Immature natural killer cell (primary cell): ENCODE results near the gene TRPV5. TPM values are rescaled to one million over a fixed set of nuclear protein-coding genes. Genes with fewer than 3 reads are reported as not detected.

Experiments used
- DNase-seq, 3 donors: peaks; one replicate each; pipeline ENCODE4 v3.0.0; 2022; ENCODE audit warnings: mixed read lengths in 1 of 3
- H3K27ac Mint-ChIP-seq, 6 donors: one replicate each; pipeline ENCODE4 v1.8.0; 2020; ENCODE audit warnings: mixed read lengths in 6 of 6, mild to moderate bottlenecking in 5 of 6, inconsistent platforms in 4 of 6, moderate library complexity in 3 of 6
- H3K27me3 Mint-ChIP-seq, 3 donors: one replicate each; pipeline ENCODE4 v1.8.0; 2020 to 2021; ENCODE audit warnings: low read depth in 3 of 3, mild to moderate bottlenecking in 3 of 3, mixed read lengths in 3 of 3, moderate library complexity in 3 of 3, inconsistent platforms in 1 of 3
- H3K36me3 Mint-ChIP-seq, 3 donors: one replicate each; pipeline ENCODE4 v1.8.0; 2020; ENCODE audit warnings: mixed read lengths in 3 of 3, inconsistent platforms in 2 of 3, mild to moderate bottlenecking in 2 of 3
- H3K4me1 Mint-ChIP-seq, 2 donors: one replicate each; pipeline ENCODE4 v1.8.0; 2020; ENCODE audit warnings: inconsistent platforms in 2 of 2, mild to moderate bottlenecking in 2 of 2, mixed read lengths in 2 of 2, moderate library complexity in 1 of 2
- H3K4me3 Mint-ChIP-seq, 5 donors: one replicate each; pipeline ENCODE4 v1.8.0; 2020; ENCODE audit warnings: mild to moderate bottlenecking in 5 of 5, mixed read lengths in 5 of 5, inconsistent platforms in 3 of 5, moderate library complexity in 3 of 5
- H3K9me3 Mint-ChIP-seq, 6 donors: one replicate each; pipeline ENCODE4 v1.8.0; 2020; ENCODE audit warnings: mild to moderate bottlenecking in 6 of 6, mixed read lengths in 6 of 6, inconsistent platforms in 4 of 6, moderate library complexity in 3 of 6
- polyA plus RNA-seq, 3 donors: library from polyadenylated mRNA; unstranded; fragments of 300-500 nt; fragmentation: Illumina TruSeq; gene quantifications; one replicate each; pipeline ENCODE4 v1.2.3, GENCODE V29; 2021

Gene TRPV5
- polyA plus RNA-seq, 3 donors from 2014 or later: not detected

GRCh38 chr7:142896151-142896550, 37.4 kb downstream of the TRPV5 start:
- Mint-ChIP-seq H3K27me3 (peaks cover 2 to 7% (median 3%) of the 10 kb centered on the region in 3 donors), H3K36me3 (no peaks in the 10 kb centered on the region), H3K4me1 (no peaks in the 10 kb centered on the region), H3K9me3 (no peaks in the 10 kb centered on the region), H3K4me3 (no peak overlapping the region), H3K27ac (no peak overlapping the region)
- DNase-seq: no peak

GRCh38 chr7:142894985-142895593, 38.5 kb downstream of the TRPV5 start:
- Mint-ChIP-seq H3K27me3 (peaks cover 2 to 10% (median 5%) of the 10 kb centered on the region in 3 donors), H3K4me1 (no peaks in the 10 kb centered on the region)

GRCh38 chr7:142894112-142894984, 39.2 kb downstream of the TRPV5 start:
- Mint-ChIP-seq H3K27ac (no peak overlapping the region), H3K4me3 (no peak overlapping the region), H3K9me3 (no peaks in the 10 kb centered on the region), H3K4me1 (no peaks in the 10 kb centered on the region), H3K36me3 (no peaks in the 10 kb centered on the region), H3K27me3 (peaks cover 2 to 9% (median 7%) of the 10 kb centered on the region in 3 donors)
- no peak for DNase-seq

More at GRCh38 chr7:142894985-142895593, 38.5 kb downstream of the TRPV5 start:
- Mint-ChIP-seq H3K4me3 (no peak overlapping the region), H3K27ac (no peak overlapping the region), H3K36me3 (no peaks in the 10 kb centered on the region), H3K9me3 (no peaks in the 10 kb centered on the region)
- DNase-seq: no peak

GRCh38 chr7:142892951-142893350, 40.6 kb downstream of the TRPV5 start:
- H3K27me3 Mint-ChIP-seq: peaks cover 2 to 7% (median 6%) of the 10 kb centered on the region in 3 donors
- no peaks in the 10 kb centered on the region for H3K4me1 Mint-ChIP-seq
- H3K4me3 Mint-ChIP-seq: no peak overlapping the region
- no peak overlapping the region for H3K27ac Mint-ChIP-seq
- H3K36me3 Mint-ChIP-seq: no peaks in the 10 kb centered on the region
- H3K9me3 Mint-ChIP-seq: no peaks in the 10 kb centered on the region
- no peak for DNase-seq

GRCh38 chr7:142891490-142892082, 42.0 kb downstream of the TRPV5 start:
- DNase-seq: no peak
- no peak overlapping the region for H3K27ac Mint-ChIP-seq
- no peak overlapping the region for H3K4me3 Mint-ChIP-seq
- H3K9me3 Mint-ChIP-seq: no peaks in the 10 kb centered on the region
- H3K27me3 Mint-ChIP-seq: peaks cover 0 to 6% (median 5%) of the 10 kb centered on the region in 3 donors
- no peaks in the 10 kb centered on the region for H3K4me1 Mint-ChIP-seq
- H3K36me3 Mint-ChIP-seq: no peaks in the 10 kb centered on the region

GRCh38 chr7:142890874-142891485, 42.6 kb downstream of the TRPV5 start:
- peaks cover 0 to 6% (median 5%) of the 10 kb centered on the region in 3 donors for H3K27me3 Mint-ChIP-seq
- no peaks in the 10 kb centered on the region for H3K36me3 Mint-ChIP-seq
- no peak for DNase-seq
- no peaks in the 10 kb centered on the region for H3K4me1 Mint-ChIP-seq
- H3K9me3 Mint-ChIP-seq: no peaks in the 10 kb centered on the region
- H3K4me3 Mint-ChIP-seq: no peak overlapping the region
- no peak overlapping the region for H3K27ac Mint-ChIP-seq

- no peak for DNase-seq
- Mint-ChIP-seq H3K4me1 (no peaks in the 10 kb centered on the region), H3K4me3 (no peak overlapping the region), H3K27me3 (peaks cover 0 to 6% (median 5%) of the 10 kb centered on the region in 3 donors), H3K36me3 (no peaks in the 10 kb centered on the region), H3K27ac (no peak overlapping the region), H3K9me3 (no peaks in the 10 kb centered on the region)
Measured at GRCh38 chr7:142889816-142890215, 43.7 kb downstream of the TRPV5 start.

- Mint-ChIP-seq H3K36me3 (no peaks in the 10 kb centered on the region), H3K27ac (no peak overlapping the region), H3K4me3 (no peak overlapping the region), H3K4me1 (no peaks in the 10 kb centered on the region), H3K27me3 (peaks cover 0 to 8% (median 5%) of the 10 kb centered on the region in 3 donors), H3K9me3 (no peaks in the 10 kb centered on the region)
- no peak for DNase-seq
Measured at GRCh38 chr7:142887282-142888015, 46.1 kb downstream of the TRPV5 start.

GRCh38 chr7:142886866-142887265, 46.7 kb downstream of the TRPV5 start:
- Mint-ChIP-seq H3K9me3 (no peaks in the 10 kb centered on the region), H3K4me1 (no peaks in the 10 kb centered on the region), H3K36me3 (no peaks in the 10 kb centered on the region), H3K27ac (no peak overlapping the region), H3K4me3 (no peak overlapping the region), H3K27me3 (peaks cover 2 to 8% (median 5%) of the 10 kb centered on the region in 3 donors)
- DNase-seq: no peak

- Mint-ChIP-seq H3K27ac (no peak within 1 kb of the TSS), H3K4me1 (no peaks in the 10 kb centered on the region), H3K27me3 (peaks cover 3 to 10% (median 5%) of the 10 kb centered on the region in 3 donors), H3K4me3 (no peak within 1 kb of the TSS), H3K9me3 (no peaks in the 10 kb centered on the region), H3K36me3 (no peaks in the 10 kb centered on the region)
- DNase-seq: no peak
Measured at GRCh38 chr7:142885311-142886230, 48.0 kb downstream of the TRPV5 start, which contains the start of gene TRPV6. TSS of gene TRPV6 (minus strand) at chr7:142885745.

- H3K27me3 Mint-ChIP-seq: peaks cover 1 to 12% (median 5%) of the 10 kb centered on the region in 3 donors
- H3K36me3 Mint-ChIP-seq: no peaks in the 10 kb centered on the region
- H3K27ac Mint-ChIP-seq: no peak overlapping the region
- H3K9me3 Mint-ChIP-seq: no peaks in the 10 kb centered on the region
- DNase-seq: no peak
- H3K4me3 Mint-ChIP-seq: no peak overlapping the region
- no peaks in the 10 kb centered on the region for H3K4me1 Mint-ChIP-seq
Measured at GRCh38 chr7:142884286-142884640, 49.3 kb downstream of the TRPV5 start.

- no peak overlapping the region for H3K27ac Mint-ChIP-seq
- H3K4me1 Mint-ChIP-seq: no peaks in the 10 kb centered on the region
- DNase-seq: no peak
- no peaks in the 10 kb centered on the region for H3K36me3 Mint-ChIP-seq
- no peak overlapping the region for H3K4me3 Mint-ChIP-seq
- H3K27me3 Mint-ChIP-seq: peaks cover 1 to 12% (median 5%) of the 10 kb centered on the region in 3 donors
- no peaks in the 10 kb centered on the region for H3K9me3 Mint-ChIP-seq
Measured at GRCh38 chr7:142883571-142884285, 49.8 kb downstream of the TRPV5 start.
